ENCODE data around the gene LGALS3.
"Not testable (repeated sequence)": the region's sequence is repeated elsewhere in the genome, so short reads cannot be mapped to it uniquely, and the experiment has no call there.

The LGALS3 gene

GRCh38 chr14:55129086-55129427 is at the start of gene LGALS3:
Gene LGALS3 (plus strand): TSS chr14:55129252. CDS start chr14:55137374, 8,122 bp downstream.
- DNase-seq: peak; percentile 53

- DNase-seq: not testable (repeated sequence)
These were observed 49.1 kb upstream of the LGALS3 start for GRCh38 chr14:55079961-55080360.

- no peak for DNase-seq
These were observed 44.5 kb upstream of the LGALS3 start for GRCh38 chr14:55084401-55085059.

GRCh38 chr14:55085060-55085660 is 43.9 kb upstream of the LGALS3 start:
- DNase-seq: peak; percentile 13

GRCh38 chr14:55086938-55087337 is 42.1 kb upstream of the LGALS3 start:
- DNase-seq: no peak

GRCh38 chr14:55088356-55088755 is 40.7 kb upstream of the LGALS3 start:
- DNase-seq: no peak

GRCh38 chr14:55092341-55092740 is 36.7 kb upstream of the LGALS3 start:
- DNase-seq: peak; percentile 70

GRCh38 chr14:55094292-55095157 is 34.5 kb upstream of the LGALS3 start:
- DNase-seq: peak; percentile 39

GRCh38 chr14:55097881-55098560 is 31.0 kb upstream of the LGALS3 start:
- DNase-seq: no peak

- DNase-seq: no peak
These were observed 30.5 kb upstream of the LGALS3 start for GRCh38 chr14:55098561-55098898.

GRCh38 chr14:55099756-55100155 is 29.3 kb upstream of the LGALS3 start:
- DNase-seq: peak; percentile 80

GRCh38 chr14:55101698-55102097 is 27.4 kb upstream of the LGALS3 start:
- DNase-seq: no peak

GRCh38 chr14:55102141-55102621 is 26.9 kb upstream of the LGALS3 start:
- peak; percentile 84 for DNase-seq

GRCh38 chr14:55103005-55103640 is 25.9 kb upstream of the LGALS3 start:
- DNase-seq: peak; percentile 74

GRCh38 chr14:55103971-55104954 is 24.8 kb upstream of the LGALS3 start:
- DNase-seq: no peak

- no peak for DNase-seq
These were observed 23.1 kb upstream of the LGALS3 start for GRCh38 chr14:55105991-55106390.

GRCh38 chr14:55107766-55108554 is 21.1 kb upstream of the LGALS3 start:
- no peak for DNase-seq

- DNase-seq: no peak
These were observed 19.2 kb upstream of the LGALS3 start for GRCh38 chr14:55109836-55110235.

GRCh38 chr14:55111122-55111708 is 17.8 kb upstream of the LGALS3 start:
- DNase-seq: no peak

- no peak for DNase-seq
These were observed 14.3 kb upstream of the LGALS3 start for GRCh38 chr14:55114720-55115119.

Data from eye (tissue), 1 donor.